Measurements from ENCODE around the gene TSC22D2. TPM values are rescaled to one million over a fixed set of nuclear protein-coding genes. Genes with fewer than 3 reads are reported as not detected.

TSC22D2 gene
- total and polyA plus RNA-seq, 2 experiments from 2014 or later: 34.9 to 38.8 TPM

DNA sequence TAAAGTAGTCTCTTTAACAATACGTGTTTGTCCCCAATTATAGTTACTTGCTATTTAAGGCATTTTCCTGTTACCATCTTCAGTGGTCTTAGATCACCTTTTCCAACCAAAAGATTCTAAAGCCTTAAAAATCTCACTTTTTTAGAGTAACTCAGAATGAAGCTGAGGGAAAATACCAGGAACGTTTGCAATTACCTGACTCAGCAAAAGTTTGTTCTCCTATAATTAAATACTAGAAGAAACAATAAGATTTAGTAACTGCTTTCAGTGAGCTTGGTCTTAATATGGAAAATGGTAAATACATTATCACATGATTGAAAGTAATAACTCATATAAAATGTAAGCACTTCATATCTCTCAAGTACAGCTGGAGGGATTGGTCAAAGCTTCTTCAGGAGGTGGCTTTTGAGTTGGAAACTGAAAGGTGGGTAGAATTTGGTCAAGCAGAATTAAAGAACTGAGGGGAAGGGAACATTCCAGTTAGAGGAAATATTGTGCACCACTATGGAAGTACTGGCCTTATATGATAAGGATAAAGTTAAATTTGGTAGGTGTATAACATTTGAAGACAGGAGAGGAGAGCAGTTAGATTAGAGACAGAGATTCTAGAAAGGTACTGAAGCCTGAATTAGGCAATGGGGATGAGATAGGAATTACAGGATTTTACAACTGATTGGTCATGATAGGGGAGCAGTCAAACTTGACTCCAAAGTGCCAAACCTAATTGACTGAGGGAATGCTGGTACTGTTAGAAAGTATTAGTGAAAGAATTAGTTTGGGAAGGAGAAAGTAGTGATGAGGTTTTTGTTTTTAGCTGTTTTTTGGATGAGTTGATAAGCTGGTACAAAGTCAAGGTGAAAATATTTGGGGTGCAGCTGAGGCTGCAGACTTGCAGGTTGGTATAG lies 21.9 kb downstream of the TSC22D2 start:
- no peaks in the 10 kb centered on the region for H3K36me3 ChIP-seq (replicated peaks; ENCODE audit: insufficient read depth, low read depth)
- no peaks in the 10 kb centered on the region for H3K9me2 ChIP-seq (replicated peaks; ENCODE audit: insufficient read depth)
- H3K27ac ChIP-seq: no peak overlapping the region
- no peak overlapping the region for H3K4me3 ChIP-seq
- H4K20me1 ChIP-seq (ENCODE audit: insufficient read depth, poor library complexity, severe bottlenecking): peaks cover 67% of the 10 kb centered on the region
- no peaks in the 10 kb centered on the region for H3K27me3 ChIP-seq
- H3K4me1 ChIP-seq (ENCODE audit: insufficient read depth): no peaks in the 10 kb centered on the region
- H3K9me3 ChIP-seq (ENCODE audit: low read depth): no peaks in the 10 kb centered on the region
- no peak overlapping the region for H3K4me2 ChIP-seq
- TF ChIP-seq EZH2phosphoT487 (IDR thresholded peaks at IDR 0.05; ENCODE audit: low read depth, severe bottlenecking, unreplicated experiment): no peak
- TF ChIP-seq EZH2 (IDR thresholded peaks at IDR 0.05; ENCODE audit: borderline replicate concordance): no peak
- TF ChIP-seq, protein P1, sequence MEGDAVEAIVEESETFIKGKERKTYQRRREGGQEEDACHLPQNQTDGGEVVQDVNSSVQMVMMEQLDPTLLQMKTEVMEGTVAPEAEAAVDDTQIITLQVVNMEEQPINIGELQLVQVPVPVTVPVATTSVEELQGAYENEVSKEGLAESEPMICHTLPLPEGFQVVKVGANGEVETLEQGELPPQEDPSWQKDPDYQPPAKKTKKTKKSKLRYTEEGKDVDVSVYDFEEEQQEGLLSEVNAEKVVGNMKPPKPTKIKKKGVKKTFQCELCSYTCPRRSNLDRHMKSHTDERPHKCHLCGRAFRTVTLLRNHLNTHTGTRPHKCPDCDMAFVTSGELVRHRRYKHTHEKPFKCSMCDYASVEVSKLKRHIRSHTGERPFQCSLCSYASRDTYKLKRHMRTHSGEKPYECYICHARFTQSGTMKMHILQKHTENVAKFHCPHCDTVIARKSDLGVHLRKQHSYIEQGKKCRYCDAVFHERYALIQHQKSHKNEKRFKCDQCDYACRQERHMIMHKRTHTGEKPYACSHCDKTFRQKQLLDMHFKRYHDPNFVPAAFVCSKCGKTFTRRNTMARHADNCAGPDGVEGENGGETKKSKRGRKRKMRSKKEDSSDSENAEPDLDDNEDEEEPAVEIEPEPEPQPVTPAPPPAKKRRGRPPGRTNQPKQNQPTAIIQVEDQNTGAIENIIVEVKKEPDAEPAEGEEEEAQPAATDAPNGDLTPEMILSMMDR (IDR thresholded peaks at IDR 0.05; ENCODE audit: poor library complexity): no peak
- peaks cover 100% of the 10 kb centered on the region for H3K79me2 ChIP-seq
- 79% methylated on average over 2 of the region's 2 CpGs for WGBS (ENCODE audit: low lambda C conversion rate, missing lambda C conversion rate)
- H2AFZ ChIP-seq: no peak overlapping the region
- DNase-seq (ENCODE audit: low spot score): no peak

DNA sequence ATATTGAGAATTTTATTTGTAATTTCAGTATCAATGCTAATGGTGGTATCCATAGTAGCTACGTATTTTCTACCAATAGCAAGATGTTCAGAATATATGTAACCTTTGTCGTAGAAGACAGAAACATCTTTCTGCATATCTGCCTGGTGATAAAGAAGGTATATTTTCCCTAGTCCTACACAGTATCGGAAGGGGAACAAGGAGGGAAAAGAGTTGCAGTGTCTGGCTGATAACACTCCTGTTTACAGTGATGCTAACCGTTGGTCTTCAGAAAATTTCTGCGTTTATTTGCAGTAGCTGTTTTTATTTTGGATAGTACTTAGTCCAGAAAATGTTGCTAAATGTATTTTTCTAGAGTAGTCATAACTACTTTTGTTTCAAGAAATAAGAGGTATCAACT lies 25.2 kb downstream of the TSC22D2 start:
- Histone ChIP-seq H3K27me3 (no peaks in the 10 kb centered on the region), H3K79me2 (peaks cover 100% of the 10 kb centered on the region), H3K36me3 (replicated peaks; ENCODE audit: insufficient read depth, low read depth) (no peaks in the 10 kb centered on the region), H3K4me3 (no peak overlapping the region), H3K9me2 (replicated peaks; ENCODE audit: insufficient read depth) (no peaks in the 10 kb centered on the region), H3K4me1 (ENCODE audit: insufficient read depth) (no peaks in the 10 kb centered on the region), H2AFZ (no peak overlapping the region), H3K4me2 (no peak overlapping the region), H3K27ac (no peak overlapping the region), H3K9me3 (ENCODE audit: low read depth) (no peaks in the 10 kb centered on the region), H4K20me1 (ENCODE audit: insufficient read depth, poor library complexity, severe bottlenecking) (peaks cover 71% of the 10 kb centered on the region)
- TF ChIP-seq, protein P1 (IDR thresholded peaks at IDR 0.05; ENCODE audit: poor library complexity): no peak
- TF ChIP-seq EZH2 (IDR thresholded peaks at IDR 0.05; ENCODE audit: borderline replicate concordance): no peak
- no peak for TF ChIP-seq EZH2phosphoT487 (IDR thresholded peaks at IDR 0.05; ENCODE audit: low read depth, severe bottlenecking, unreplicated experiment)
- DNase-seq (ENCODE audit: low spot score): no peak
- WGBS (ENCODE audit: low lambda C conversion rate, missing lambda C conversion rate): 94% methylated on average over 5 of the region's 5 CpGs

DNA sequence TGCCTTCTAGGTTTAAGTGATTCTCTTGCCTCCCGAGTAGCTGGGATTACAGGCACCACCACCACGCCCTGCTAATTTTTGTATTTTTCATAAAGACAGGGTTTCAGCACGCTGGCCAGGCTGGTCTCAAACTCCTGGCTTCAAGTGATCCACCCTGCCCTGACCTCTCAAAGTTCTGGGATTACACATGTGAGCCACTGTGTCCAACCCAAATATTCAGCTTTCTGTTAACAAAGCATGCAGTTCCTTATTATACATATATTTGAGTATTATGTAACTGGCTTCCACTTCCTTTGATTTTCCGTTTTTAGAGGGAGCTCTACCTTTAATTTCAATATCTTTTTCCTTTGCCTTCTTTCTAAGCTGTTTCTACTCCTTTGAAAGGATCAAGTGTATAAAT lies 26.1 kb downstream of the TSC22D2 start:
- Histone ChIP-seq H3K27me3 (no peaks in the 10 kb centered on the region), H3K4me3 (no peak overlapping the region), H3K9me2 (replicated peaks; ENCODE audit: insufficient read depth) (no peaks in the 10 kb centered on the region), H3K9me3 (ENCODE audit: low read depth) (no peaks in the 10 kb centered on the region), H3K36me3 (replicated peaks; ENCODE audit: insufficient read depth, low read depth) (no peaks in the 10 kb centered on the region), H3K79me2 (peaks cover 100% of the 10 kb centered on the region), H4K20me1 (ENCODE audit: insufficient read depth, poor library complexity, severe bottlenecking) (peaks cover 75% of the 10 kb centered on the region), H3K4me1 (ENCODE audit: insufficient read depth) (no peaks in the 10 kb centered on the region), H2AFZ (no peak overlapping the region), H3K27ac (no peak overlapping the region), H3K4me2 (no peak overlapping the region)
- TF ChIP-seq EZH2 (IDR thresholded peaks at IDR 0.05; ENCODE audit: borderline replicate concordance) (no peak), EZH2phosphoT487 (IDR thresholded peaks at IDR 0.05; ENCODE audit: low read depth, severe bottlenecking, unreplicated experiment) (no peak)
- TF ChIP-seq, protein P1 (IDR thresholded peaks at IDR 0.05; ENCODE audit: poor library complexity): no peak
- 94% methylated on average over 4 of the region's 4 CpGs for WGBS (ENCODE audit: low lambda C conversion rate, missing lambda C conversion rate)
- DNase-seq (ENCODE audit: low spot score): no peak
